HCT116 (cell line): ENCODE data around the gene SFR1.

Experiments
- POLR2A ChIP-seq: IDR thresholded peaks from 2 replicates; pipeline ENCODE4 v1.7.0; 2011; ENCODE audit warnings: borderline replicate concordance; ENCODE audit not compliant: insufficient read depth, insufficient read length; ENCODE audit errors: extremely low read depth
- SP1 ChIP-seq: IDR thresholded peaks from 2 replicates; pipeline ENCODE4 v1.6.1; 2012; ENCODE audit warnings: low read depth
- TF ChIP-seq, protein P1 (sequence below): IDR thresholded peaks from 2 replicates; pipeline ENCODE4 v1.6.1; 2012; ENCODE audit warnings: low read depth
- TF ChIP-seq, protein P2 (sequence below), 3 experiments: fragments of 200-600 bp in 1 of 3; sonication (generic) in 1 of 3; IDR thresholded peaks in 2 of 3; conservative IDR thresholded peaks in 1 of 3; 2 replicates each; pipeline ENCODE4 v1.5.1; 2012 to 2017; ENCODE audit warnings: low read depth in 2 of 3, low read length in 2 of 3, antibody characterized with exemption in 1 of 3, borderline replicate concordance in 1 of 3, control low read depth in 1 of 3, mild to moderate bottlenecking in 1 of 3, mixed read lengths in 1 of 3, mixed run types in 1 of 3, moderate library complexity in 1 of 3; ENCODE audit not compliant: insufficient read depth in 1 of 3

DNA sequence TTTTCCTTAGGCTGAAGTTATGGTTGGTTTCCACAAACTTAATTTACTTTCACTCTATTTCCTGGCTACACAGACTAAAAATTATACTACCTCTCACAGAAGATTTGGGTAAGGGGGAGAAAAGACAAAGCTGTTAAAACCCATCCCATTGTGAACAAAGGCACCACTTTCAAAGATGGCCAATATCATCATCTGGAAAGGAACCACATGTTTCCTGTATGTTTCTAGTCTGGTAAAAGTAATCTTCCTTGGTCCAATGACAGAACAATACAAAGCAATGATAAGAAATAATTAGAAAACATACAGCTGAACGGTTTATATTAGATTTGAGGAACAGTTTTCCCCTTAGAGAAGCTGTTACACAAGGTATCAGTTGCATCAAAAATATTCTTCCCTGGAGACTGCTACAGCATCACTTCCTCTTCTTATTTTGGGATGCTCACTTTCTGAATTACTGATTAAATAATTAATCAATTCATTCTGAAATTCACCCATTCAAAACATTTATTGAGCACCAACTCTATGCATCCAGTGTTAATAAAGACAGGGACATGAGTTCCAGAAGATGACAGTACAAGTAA is 8.5 kb upstream of the SFR1 start:
- TF ChIP-seq, protein P1, sequence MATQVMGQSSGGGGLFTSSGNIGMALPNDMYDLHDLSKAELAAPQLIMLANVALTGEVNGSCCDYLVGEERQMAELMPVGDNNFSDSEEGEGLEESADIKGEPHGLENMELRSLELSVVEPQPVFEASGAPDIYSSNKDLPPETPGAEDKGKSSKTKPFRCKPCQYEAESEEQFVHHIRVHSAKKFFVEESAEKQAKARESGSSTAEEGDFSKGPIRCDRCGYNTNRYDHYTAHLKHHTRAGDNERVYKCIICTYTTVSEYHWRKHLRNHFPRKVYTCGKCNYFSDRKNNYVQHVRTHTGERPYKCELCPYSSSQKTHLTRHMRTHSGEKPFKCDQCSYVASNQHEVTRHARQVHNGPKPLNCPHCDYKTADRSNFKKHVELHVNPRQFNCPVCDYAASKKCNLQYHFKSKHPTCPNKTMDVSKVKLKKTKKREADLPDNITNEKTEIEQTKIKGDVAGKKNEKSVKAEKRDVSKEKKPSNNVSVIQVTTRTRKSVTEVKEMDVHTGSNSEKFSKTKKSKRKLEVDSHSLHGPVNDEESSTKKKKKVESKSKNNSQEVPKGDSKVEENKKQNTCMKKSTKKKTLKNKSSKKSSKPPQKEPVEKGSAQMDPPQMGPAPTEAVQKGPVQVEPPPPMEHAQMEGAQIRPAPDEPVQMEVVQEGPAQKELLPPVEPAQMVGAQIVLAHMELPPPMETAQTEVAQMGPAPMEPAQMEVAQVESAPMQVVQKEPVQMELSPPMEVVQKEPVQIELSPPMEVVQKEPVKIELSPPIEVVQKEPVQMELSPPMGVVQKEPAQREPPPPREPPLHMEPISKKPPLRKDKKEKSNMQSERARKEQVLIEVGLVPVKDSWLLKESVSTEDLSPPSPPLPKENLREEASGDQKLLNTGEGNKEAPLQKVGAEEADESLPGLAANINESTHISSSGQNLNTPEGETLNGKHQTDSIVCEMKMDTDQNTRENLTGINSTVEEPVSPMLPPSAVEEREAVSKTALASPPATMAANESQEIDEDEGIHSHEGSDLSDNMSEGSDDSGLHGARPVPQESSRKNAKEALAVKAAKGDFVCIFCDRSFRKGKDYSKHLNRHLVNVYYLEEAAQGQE: no peak
- TF ChIP-seq, protein P2, sequence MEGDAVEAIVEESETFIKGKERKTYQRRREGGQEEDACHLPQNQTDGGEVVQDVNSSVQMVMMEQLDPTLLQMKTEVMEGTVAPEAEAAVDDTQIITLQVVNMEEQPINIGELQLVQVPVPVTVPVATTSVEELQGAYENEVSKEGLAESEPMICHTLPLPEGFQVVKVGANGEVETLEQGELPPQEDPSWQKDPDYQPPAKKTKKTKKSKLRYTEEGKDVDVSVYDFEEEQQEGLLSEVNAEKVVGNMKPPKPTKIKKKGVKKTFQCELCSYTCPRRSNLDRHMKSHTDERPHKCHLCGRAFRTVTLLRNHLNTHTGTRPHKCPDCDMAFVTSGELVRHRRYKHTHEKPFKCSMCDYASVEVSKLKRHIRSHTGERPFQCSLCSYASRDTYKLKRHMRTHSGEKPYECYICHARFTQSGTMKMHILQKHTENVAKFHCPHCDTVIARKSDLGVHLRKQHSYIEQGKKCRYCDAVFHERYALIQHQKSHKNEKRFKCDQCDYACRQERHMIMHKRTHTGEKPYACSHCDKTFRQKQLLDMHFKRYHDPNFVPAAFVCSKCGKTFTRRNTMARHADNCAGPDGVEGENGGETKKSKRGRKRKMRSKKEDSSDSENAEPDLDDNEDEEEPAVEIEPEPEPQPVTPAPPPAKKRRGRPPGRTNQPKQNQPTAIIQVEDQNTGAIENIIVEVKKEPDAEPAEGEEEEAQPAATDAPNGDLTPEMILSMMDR (IDR thresholded peaks at IDR 0.05 in 2 of 3, conservative IDR thresholded peaks at IDR 0.05 in 1 of 3; ENCODE audit: borderline replicate concordance in 1 of 3, insufficient read depth in 1 of 3, low read depth in 2 of 3, low read length in 2 of 3): no peak
- TF ChIP-seq SP1: no peak
- TF ChIP-seq POLR2A: no peak
